T-helper 22 cell (primary cell): ENCODE data around the gene GFRA1.

Experiments
- DNase-seq: peaks from one replicate; pipeline ENCODE4 v3.0.0-alpha.2; 2020; ENCODE audit warnings: low read depth

GFRA1 gene

DNA sequence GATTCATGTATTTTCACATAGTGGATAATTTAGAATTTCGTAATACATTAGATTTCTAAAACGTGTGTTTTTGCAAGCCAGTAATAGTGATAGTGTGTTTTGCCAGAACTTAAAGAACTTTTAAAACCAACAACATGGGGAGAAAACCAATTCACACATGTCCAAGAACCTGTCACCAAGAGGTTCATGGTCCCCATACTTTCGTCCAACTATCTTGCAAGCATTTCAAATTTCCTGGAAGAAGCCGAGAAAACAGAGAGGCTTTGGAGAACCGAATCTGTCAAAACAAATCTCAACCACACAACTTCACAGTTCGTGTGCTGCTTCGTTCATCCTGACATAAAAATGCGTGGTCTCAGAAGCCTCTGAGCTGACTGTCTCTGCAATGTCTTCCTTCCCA lies 31.9 kb downstream of the GFRA1 start:
- DNase-seq = no peak

GRCh38 chr10:116240157-116240950 lies 32.7 kb downstream of the GFRA1 start:
- DNase-seq = no peak

DNA sequence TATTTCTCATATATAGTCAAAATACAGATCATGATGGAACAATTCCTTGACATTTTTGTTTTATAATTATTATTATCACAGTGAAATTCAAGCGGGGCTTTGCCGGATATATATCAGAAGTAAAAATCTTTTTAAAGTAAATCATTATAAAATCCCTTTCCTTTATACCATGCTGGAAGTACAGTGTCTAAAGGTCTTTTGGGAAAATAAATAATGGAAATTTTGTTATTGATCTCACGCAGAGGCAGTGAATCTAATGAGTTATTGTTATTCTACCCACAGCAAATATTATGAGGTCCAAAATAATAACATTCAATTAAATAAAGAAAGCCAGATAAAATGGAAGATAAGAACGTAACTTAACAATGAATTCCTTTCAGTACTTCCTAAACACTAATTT lies 33.8 kb downstream of the GFRA1 start:
- no peak for DNase-seq

GRCh38 chr10:116237970-116238369 lies 35.0 kb downstream of the GFRA1 start:
- DNase-seq = no peak

- DNase-seq = no peak
Observed at GRCh38 chr10:116237260-116237659, 35.7 kb downstream of the GFRA1 start.

GRCh38 chr10:116233230-116233629 lies 39.8 kb downstream of the GFRA1 start:
- DNase-seq = no peak

- DNase-seq = no peak
Observed at GRCh38 chr10:116232613-116233012, 40.4 kb downstream of the GFRA1 start.

GRCh38 chr10:116226766-116227165 lies 46.2 kb downstream of the GFRA1 start:
- no peak for DNase-seq

DNA sequence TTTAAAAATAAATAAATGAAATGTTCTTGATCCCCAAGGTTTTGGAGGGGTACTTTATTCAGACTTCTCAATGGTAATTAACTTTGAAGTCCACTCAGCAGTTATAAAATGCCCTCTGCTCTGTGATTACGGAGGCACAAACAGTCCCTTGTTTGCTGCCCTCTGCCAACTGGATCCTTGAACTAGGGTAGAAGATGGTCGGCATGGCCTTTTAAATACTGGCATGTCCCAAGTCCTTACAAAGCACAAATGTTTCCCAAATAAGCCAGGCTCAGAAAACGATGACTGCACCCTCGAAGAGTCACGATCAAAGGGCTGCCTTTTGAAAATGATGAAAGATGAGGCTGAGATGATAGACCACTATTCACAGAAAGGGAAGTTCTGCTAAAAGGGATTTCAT lies 47.0 kb downstream of the GFRA1 start:
- no peak for DNase-seq

DNA sequence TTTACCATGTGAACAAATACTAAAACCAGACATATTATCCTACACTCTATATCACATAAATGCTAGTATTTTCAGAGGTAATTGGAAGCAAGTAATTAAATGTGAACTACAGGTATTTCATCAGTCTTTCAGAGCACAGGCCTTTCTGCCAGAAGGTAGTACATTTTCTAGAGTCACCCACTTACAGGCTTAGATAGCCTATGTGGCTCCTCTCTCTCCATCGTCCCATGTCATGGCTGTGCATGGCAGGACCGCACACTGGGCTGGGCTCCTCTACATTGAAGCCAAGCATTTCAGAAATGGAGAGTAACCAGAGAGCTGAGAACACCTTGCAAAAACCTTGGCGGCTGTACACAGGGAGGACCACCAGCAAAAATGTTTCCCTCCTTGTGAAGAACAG lies 49.7 kb downstream of the GFRA1 start:
- no peak for DNase-seq

- DNase-seq = no peak
Observed at GRCh38 chr10:116221053-116221452, 52.0 kb downstream of the GFRA1 start.

GRCh38 chr10:116216676-116217075 lies 56.3 kb downstream of the GFRA1 start:
- no peak for DNase-seq

- DNase-seq = no peak
Observed at GRCh38 chr10:116215651-116216050, 57.4 kb downstream of the GFRA1 start.

DNA sequence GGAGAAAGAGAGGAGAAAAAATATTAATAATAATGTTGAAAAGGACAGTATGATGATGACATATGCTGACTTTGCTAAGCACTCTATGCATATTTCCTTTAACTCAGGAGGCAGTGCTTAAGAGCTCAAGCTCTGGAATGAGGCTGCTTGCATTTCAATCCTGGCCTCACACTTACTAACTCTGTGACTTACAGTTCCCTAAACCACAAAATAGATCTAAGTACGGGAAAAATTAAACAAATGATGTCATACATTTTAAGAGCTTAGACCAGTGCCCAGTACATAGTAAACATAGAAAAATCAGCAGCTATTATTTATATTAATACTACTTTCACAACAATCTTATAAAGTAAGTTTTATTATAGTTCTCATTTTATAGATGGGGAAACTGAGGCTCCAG lies 61.3 kb downstream of the GFRA1 start:
- DNase-seq = no peak

DNA sequence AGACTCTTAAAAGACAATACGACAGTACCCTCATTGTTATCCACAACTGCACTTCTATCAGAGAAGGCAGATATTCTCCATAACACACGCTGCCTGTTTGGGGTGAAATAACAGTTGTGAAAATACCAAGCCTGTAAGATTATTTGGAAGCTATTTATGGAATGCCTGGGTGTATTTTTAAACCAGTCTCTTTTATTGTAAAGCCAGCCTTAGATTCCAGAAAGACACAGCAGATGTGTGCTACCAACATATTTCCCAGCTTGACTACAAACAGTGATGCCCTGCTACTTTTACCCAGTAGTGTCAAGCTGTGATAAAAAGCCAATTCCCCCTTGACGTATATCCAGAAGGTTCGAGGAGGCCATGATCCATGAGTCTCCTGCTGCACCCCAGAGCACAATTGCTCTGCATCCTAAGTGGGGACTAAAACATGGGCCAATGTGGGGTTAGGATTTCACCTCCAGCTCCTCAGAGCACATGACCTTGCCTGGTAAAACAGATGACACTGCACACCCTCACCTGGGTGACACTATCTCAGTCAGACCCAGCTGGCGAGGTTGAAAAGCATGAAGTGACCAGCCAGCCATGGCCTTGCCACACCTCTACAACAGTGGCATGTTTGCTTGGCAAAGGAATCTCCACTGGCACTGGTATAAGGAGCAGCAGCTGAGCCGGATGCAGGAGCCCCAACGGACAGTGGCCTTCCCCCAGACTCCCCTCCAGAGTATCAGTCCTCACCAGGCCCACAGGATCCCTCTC lies 62.2 kb downstream of the GFRA1 start:
- no peak for DNase-seq

GRCh38 chr10:116209781-116210180 lies 63.2 kb downstream of the GFRA1 start:
- no peak for DNase-seq

DNA sequence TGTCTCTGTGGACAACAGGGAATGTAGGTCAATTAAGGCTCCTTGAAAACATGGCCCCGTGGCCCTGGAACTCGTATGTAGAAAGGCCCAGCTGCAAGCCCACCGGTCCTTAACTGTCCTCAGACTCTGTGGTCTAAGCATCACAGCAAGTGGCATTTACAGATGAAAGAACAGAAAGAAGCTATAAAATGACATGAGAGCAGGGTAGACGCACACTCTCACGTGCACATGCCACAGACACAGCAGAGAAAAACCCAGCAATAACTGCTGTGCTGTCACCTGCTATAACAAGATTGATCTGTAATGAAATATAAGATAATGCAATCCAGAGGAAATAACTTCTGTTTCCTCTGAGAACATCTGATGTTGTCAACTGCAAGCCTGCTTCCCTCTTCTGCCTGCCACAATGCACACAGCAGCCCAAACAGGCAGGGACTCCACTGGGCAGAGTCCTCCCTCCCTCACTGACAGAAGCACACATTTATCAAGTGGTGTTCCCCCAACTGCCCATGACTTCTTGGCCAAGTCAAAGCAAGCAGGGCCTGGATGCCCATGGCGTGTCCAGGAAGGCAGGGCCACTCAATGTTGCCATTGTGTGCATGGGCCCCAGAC lies 63.9 kb downstream of the GFRA1 start:
- DNase-seq = no peak

- DNase-seq = no peak
Observed at GRCh38 chr10:116207690-116208089, 65.3 kb downstream of the GFRA1 start.

DNA sequence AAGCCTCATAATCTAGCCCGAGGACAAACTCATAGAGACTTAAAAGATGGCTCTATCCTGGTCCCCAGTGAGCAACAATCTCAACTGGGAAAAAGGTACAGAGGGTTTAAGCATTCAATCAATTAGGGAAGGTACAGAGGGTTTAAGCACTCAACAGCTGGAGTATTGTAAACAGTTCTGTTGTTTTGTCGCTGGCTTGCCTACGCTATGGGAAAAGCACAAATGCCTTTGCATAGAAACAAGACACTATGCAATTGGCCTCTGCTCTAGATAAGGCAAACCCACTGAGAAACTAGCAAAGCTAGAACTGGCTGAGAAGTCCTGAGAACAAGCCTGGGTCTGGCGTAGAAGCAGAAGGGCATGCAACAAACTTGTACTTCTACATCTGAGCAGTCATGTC lies 69.3 kb downstream of the GFRA1 start:
- no peak for DNase-seq

GRCh38 chr10:116201670-116202430 lies 71.2 kb downstream of the GFRA1 start:
- DNase-seq = no peak

DNA sequence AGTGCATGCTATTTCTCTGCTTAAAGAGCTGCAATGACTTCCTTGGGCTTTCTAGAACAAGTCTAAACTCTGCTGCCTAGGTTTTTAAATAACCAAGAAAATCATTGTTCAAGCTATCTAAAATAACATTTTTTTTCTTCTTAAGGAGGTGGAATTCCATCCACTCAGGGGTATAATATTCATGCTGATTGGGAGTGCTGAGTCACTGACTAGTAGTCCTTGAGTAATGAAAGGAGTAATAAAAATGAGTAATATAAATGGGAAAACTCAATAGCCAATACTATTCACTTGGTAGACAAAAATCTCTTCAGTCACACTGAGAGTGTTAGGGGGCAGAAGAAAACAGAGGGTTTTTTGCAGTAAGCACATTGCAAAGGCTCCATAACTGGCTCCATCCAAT lies 72.0 kb downstream of the GFRA1 start:
- DNase-seq = no peak

GRCh38 chr10:116198676-116199035 lies 74.3 kb downstream of the GFRA1 start:
- DNase-seq = no peak
